Mesenchymal stem cell (in vitro differentiated cells and primary cell): Measurements from ENCODE around the gene SRL.

ENCODE experiments used
- DNase-seq: peaks from one replicate; pipeline ENCODE4 v3.0.0-alpha.2; 2013
- H2AFZ ChIP-seq: one replicate; pipeline ENCODE4 v1.6.1; 2013; ENCODE audit warnings: low read depth, mild to moderate bottlenecking, control low read depth, inconsistent platforms, low read length, moderate library complexity
- H2AK5ac ChIP-seq: 2 replicates; pipeline ENCODE4 v1.6.1; 2013; ENCODE audit warnings: low read length, moderate library complexity, mild to moderate bottlenecking, inconsistent platforms; ENCODE audit not compliant: severe bottlenecking
- H2BK120ac ChIP-seq: one replicate; pipeline ENCODE4 v1.6.1; 2013; ENCODE audit warnings: low read depth, mild to moderate bottlenecking, inconsistent platforms, low read length, moderate library complexity
- H2BK12ac ChIP-seq, 2 experiments: one replicate each; pipeline ENCODE4 v1.6.1; 2013; ENCODE audit warnings: inconsistent platforms in 2 of 2, low read length in 2 of 2, mild to moderate bottlenecking in 2 of 2, moderate library complexity in 2 of 2, control low read depth in 1 of 2
- H2BK15ac ChIP-seq: one replicate; pipeline ENCODE4 v1.6.1; 2013; ENCODE audit warnings: mild to moderate bottlenecking, low read depth, inconsistent platforms; ENCODE audit not compliant: poor library complexity, severe bottlenecking
- H2BK5ac ChIP-seq: 2 replicates; pipeline ENCODE4 v1.6.1; 2013; ENCODE audit warnings: low read depth, mild to moderate bottlenecking, low read length, control low read depth, inconsistent platforms; ENCODE audit not compliant: poor library complexity, severe bottlenecking
- H3K14ac ChIP-seq, 2 experiments: one replicate each; pipeline ENCODE4 v1.6.1; 2013; ENCODE audit warnings: inconsistent platforms in 2 of 2, low read length in 2 of 2, control low read depth in 1 of 2, mild to moderate bottlenecking in 1 of 2, moderate library complexity in 1 of 2
- H3K18ac ChIP-seq, 2 experiments: one replicate each; pipeline ENCODE4 v1.6.1; 2013; ENCODE audit warnings: inconsistent platforms in 2 of 2, low read length in 2 of 2, control low read depth in 1 of 2, low read depth in 1 of 2, mild to moderate bottlenecking in 1 of 2
- H3K23ac ChIP-seq, 2 experiments: one replicate each; pipeline ENCODE4 v1.6.1; 2013; ENCODE audit warnings: inconsistent platforms in 2 of 2, low read length in 2 of 2, mild to moderate bottlenecking in 2 of 2, moderate library complexity in 2 of 2, control low read depth in 1 of 2
- H3K27ac ChIP-seq: 2 replicates; pipeline ENCODE4 v1.5.1; 2013; ENCODE audit warnings: mild to moderate bottlenecking, moderate library complexity, low read length, control low read depth, inconsistent platforms; ENCODE audit not compliant: poor library complexity, severe bottlenecking
- H3K27me3 ChIP-seq, 2 experiments: 2 replicates each; pipeline versions ENCODE4 v1.6.1 to v1.7.0; 2013; ENCODE audit warnings: low read length in 2 of 2, mild to moderate bottlenecking in 2 of 2, moderate library complexity in 2 of 2, control low read depth in 1 of 2, inconsistent platforms in 1 of 2; ENCODE audit not compliant: control insufficient read depth in 1 of 2, insufficient read depth in 1 of 2
- H3K36me3 ChIP-seq, 2 experiments: 2 replicates each; pipeline versions ENCODE4 v1.6.1 to v1.7.0; 2013; ENCODE audit warnings: low read length in 2 of 2, control low read depth in 1 of 2, inconsistent platforms in 1 of 2, low read depth in 1 of 2, mild to moderate bottlenecking in 1 of 2; ENCODE audit not compliant: insufficient read depth in 2 of 2, control insufficient read depth in 1 of 2
- H3K4ac ChIP-seq, 2 experiments: one replicate each; pipeline ENCODE4 v1.6.1; 2013; ENCODE audit warnings: inconsistent platforms in 2 of 2, low read length in 2 of 2, mild to moderate bottlenecking in 2 of 2, moderate library complexity in 2 of 2, control low read depth in 1 of 2, low read depth in 1 of 2
- H3K4me1 ChIP-seq: 2 replicates; pipeline ENCODE4 v1.6.1; 2013; ENCODE audit warnings: low read depth, low read length, control low read depth; ENCODE audit not compliant: control insufficient read depth, insufficient read depth
- H3K4me2 ChIP-seq: 2 replicates; pipeline ENCODE4 v1.6.1; 2013; ENCODE audit warnings: low read length, mild to moderate bottlenecking, inconsistent platforms; ENCODE audit not compliant: poor library complexity, severe bottlenecking
- H3K4me3 ChIP-seq, 2 experiments: 2 replicates each; pipeline versions ENCODE4 v1.5.1 to v1.7.0; 2013; ENCODE audit warnings: low read length in 2 of 2, mild to moderate bottlenecking in 2 of 2, control low read depth in 1 of 2, low read depth in 1 of 2; ENCODE audit not compliant: insufficient read depth in 1 of 2
- H3K79me1 ChIP-seq: replicated peaks from 2 replicates; pipeline ENCODE4 v1.6.1; 2013; ENCODE audit warnings: mild to moderate bottlenecking, control low read depth, low read length, inconsistent platforms; ENCODE audit not compliant: poor library complexity, severe bottlenecking
- H3K9ac ChIP-seq: 2 replicates; pipeline ENCODE4 v1.7.0; 2013; ENCODE audit warnings: mild to moderate bottlenecking, low read length, moderate library complexity
- H3K9me3 ChIP-seq: 2 replicates; pipeline ENCODE4 v1.7.0; 2013; ENCODE audit warnings: mild to moderate bottlenecking, low read length; ENCODE audit not compliant: control insufficient read depth
- H4K8ac ChIP-seq: one replicate; pipeline ENCODE4 v1.6.1; 2013; ENCODE audit warnings: inconsistent platforms, mild to moderate bottlenecking, low read length, moderate library complexity
- H4K91ac ChIP-seq: one replicate; pipeline ENCODE4 v1.6.1; 2013; ENCODE audit warnings: mild to moderate bottlenecking, low read length, inconsistent platforms
- WGBS: methylation state at CpG from one replicate; pipeline ENCODE4 v1.1.7; 2013; ENCODE audit warnings: mixed read lengths; 5-methylcytosine and 5-hydroxymethylcytosine counted together

SRL gene

DNA sequence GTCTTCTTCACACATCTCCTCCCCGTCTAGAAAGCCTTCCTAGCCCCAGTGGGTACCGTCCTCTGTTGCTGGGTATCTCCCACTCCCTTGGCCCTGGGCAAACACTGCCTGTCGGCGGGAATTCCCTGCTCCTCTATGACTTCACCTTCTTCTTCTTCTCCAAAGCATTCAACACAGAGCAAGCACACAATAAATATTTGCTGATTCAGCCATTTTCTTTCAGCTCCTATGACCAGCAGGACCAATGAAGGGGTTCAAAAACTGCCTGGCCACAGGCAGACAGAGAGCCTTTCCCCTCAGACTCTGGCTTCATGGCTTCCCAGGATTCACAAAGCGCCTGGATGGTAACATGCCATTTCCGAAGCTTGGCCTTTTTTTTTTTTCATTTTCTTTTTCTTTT is 72.5 kb downstream of the SRL start:
- WGBS: 94% methylated on average over 6 of the region's 6 CpGs
- Histone ChIP-seq H3K9me3 (no peaks in the 10 kb centered on the region), H3K4ac (no peak overlapping the region), H3K4me2 (no peak overlapping the region), H2BK15ac (no peak overlapping the region), H4K91ac (no peak overlapping the region), H2AK5ac (no peak overlapping the region), H3K79me1 (no peaks in the 10 kb centered on the region), H3K36me3 (no peaks in the 10 kb centered on the region), H2BK120ac (no peak overlapping the region), H3K18ac (no peak overlapping the region), H3K4me3 (no peak overlapping the region), H3K14ac (no peak overlapping the region), H3K9ac (no peak overlapping the region), H3K27me3 (no peaks in the 10 kb centered on the region), H3K27ac (no peak overlapping the region), H3K4me1 (no peaks in the 10 kb centered on the region), H2AFZ (no peak overlapping the region), H2BK12ac (no peak overlapping the region), H3K23ac (no peak overlapping the region), H4K8ac (no peak overlapping the region), H2BK5ac (no peak overlapping the region)
- no peak for DNase-seq

DNA sequence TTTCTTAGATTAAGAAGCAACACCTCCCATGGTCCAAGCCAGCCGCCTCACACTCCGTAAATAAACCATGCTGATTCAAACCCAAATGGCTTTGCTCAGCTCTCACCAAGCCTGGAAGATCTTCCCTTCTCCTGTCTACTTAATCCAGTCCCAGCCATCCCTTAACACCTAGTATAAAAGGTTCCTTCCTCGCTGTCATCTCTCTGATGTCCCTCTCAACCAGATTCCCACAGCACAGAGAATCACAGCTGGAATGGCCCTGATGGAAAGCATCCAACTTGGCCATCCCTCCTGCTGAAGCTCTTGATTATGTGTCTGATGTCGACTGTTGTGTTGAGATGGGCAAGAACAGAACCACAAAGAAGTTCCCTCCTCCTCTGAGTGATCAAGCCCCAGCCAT is 75.1 kb downstream of the SRL start:
- no peak overlapping the region for H3K27ac ChIP-seq
- WGBS: 85% methylated on average over 4 of the region's 4 CpGs
- H2BK15ac ChIP-seq: no peak overlapping the region
- no peak overlapping the region for H2AK5ac ChIP-seq
- no peak overlapping the region for H4K91ac ChIP-seq
- no peak for DNase-seq
- H3K36me3 ChIP-seq: no peaks in the 10 kb centered on the region
- no peak overlapping the region for H3K4me2 ChIP-seq
- H3K4ac ChIP-seq: no peak overlapping the region
- no peaks in the 10 kb centered on the region for H3K4me1 ChIP-seq
- no peak overlapping the region for H2BK120ac ChIP-seq
- no peak overlapping the region for H2AFZ ChIP-seq
- H3K79me1 ChIP-seq: no peaks in the 10 kb centered on the region
- H3K23ac ChIP-seq: no peak overlapping the region
- H3K18ac ChIP-seq: no peak overlapping the region
- no peak overlapping the region for H3K9ac ChIP-seq
- no peak overlapping the region for H2BK12ac ChIP-seq
- no peaks in the 10 kb centered on the region for H3K27me3 ChIP-seq
- no peaks in the 10 kb centered on the region for H3K9me3 ChIP-seq
- no peak overlapping the region for H3K14ac ChIP-seq
- no peak overlapping the region for H3K4me3 ChIP-seq
- H2BK5ac ChIP-seq: no peak overlapping the region
- no peak overlapping the region for H4K8ac ChIP-seq

DNA sequence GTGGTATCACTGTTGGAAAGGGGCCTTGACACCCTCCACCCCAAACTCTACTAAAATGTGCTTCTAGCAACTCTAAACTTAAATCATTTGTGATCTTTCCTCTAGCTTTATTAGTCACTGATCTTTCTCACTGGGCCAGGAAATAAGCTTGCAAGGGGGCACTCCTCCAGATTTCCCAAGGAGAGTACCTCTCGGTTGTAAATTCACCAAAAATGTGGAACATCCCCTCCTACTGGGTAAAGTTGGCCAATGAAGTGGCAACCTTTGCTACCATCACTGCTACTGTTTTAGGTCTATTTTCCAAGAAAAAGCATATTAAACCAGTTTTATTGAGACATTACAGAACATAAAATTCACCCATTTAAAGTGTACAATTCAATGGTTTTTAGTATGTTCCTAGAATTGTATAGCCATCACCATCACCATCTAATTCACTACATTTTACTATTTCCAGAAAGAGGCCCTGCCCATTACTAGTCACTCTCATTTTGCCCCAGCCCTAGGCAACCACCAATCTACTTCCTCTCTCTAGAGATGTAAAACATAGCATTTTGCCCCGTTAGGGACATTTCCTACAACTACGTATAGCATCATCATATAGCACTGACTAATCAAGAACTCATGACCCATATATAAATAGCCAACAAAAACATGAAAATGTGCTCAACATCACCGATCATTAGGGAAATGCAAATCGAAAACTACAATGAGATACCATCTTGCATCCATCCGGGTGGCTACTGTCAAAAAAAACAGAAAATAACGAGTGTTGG is 81.0 kb downstream of the SRL start:
- H3K36me3 ChIP-seq: no peaks in the 10 kb centered on the region
- H2BK12ac ChIP-seq: no peak overlapping the region
- H4K91ac ChIP-seq: no peak overlapping the region
- no peak overlapping the region for H2BK5ac ChIP-seq
- no peak overlapping the region for H3K4ac ChIP-seq
- no peak overlapping the region for H3K23ac ChIP-seq
- no peak overlapping the region for H2AK5ac ChIP-seq
- 89% methylated on average over 7 of the region's 7 CpGs for WGBS
- H2BK120ac ChIP-seq: no peak overlapping the region
- H3K18ac ChIP-seq: no peak overlapping the region
- peaks cover 7 to 15% of the 10 kb centered on the region in 2 experiments for H3K27me3 ChIP-seq
- H3K4me1 ChIP-seq: no peaks in the 10 kb centered on the region
- no peak overlapping the region for H2AFZ ChIP-seq
- no peak overlapping the region for H3K27ac ChIP-seq
- no peak overlapping the region for H3K4me3 ChIP-seq
- H3K4me2 ChIP-seq: no peak overlapping the region
- no peak overlapping the region for H3K9ac ChIP-seq
- H3K79me1 ChIP-seq: no peaks in the 10 kb centered on the region
- no peaks in the 10 kb centered on the region for H3K9me3 ChIP-seq
- H3K14ac ChIP-seq: no peak overlapping the region
- H4K8ac ChIP-seq: no peak overlapping the region
- H2BK15ac ChIP-seq: no peak overlapping the region
- no peak for DNase-seq

DNA sequence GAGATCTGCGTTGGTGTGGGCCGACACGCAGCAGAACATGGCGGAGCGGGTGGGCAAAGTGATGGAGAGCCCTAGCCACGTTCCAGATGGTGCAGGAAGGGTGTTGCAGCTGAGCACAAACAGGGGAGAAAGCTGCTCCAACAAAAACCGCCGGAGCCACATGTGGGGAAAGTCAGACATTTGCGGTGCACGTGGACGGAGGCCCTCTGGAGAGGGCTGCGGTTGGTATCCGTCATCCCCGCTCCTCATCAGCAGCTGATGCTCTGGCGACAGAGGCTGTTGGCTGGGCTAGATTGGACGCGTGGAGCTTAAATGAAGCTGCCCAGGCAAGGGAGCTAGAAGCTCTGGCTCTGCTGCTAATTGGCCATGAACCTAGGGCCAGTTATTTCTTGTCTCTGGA is 82.2 kb downstream of the SRL start:
- WGBS: 93% methylated on average over 17 of the region's 17 CpGs
- Histone ChIP-seq H3K23ac (no peak overlapping the region), H3K9me3 (no peaks in the 10 kb centered on the region), H2AFZ (no peak overlapping the region), H2AK5ac (no peak overlapping the region), H2BK12ac (no peak overlapping the region), H3K4me3 (no peak overlapping the region), H4K8ac (no peak overlapping the region), H3K18ac (no peak overlapping the region), H2BK5ac (no peak overlapping the region), H4K91ac (no peak overlapping the region), H3K79me1 (no peaks in the 10 kb centered on the region), H2BK15ac (no peak overlapping the region), H3K9ac (no peak overlapping the region), H3K27me3 (peaks cover 7 to 20% of the 10 kb centered on the region in 2 experiments), H3K4me2 (no peak overlapping the region), H3K14ac (no peak overlapping the region), H2BK120ac (no peak overlapping the region), H3K27ac (no peak overlapping the region), H3K4ac (no peak overlapping the region), H3K36me3 (no peaks in the 10 kb centered on the region), H3K4me1 (no peaks in the 10 kb centered on the region)
- DNase-seq: no peak
